Endodermal cell (in vitro differentiated cells): ENCODE results near the gene WHRN. TPM values are rescaled to one million over a fixed set of nuclear protein-coding genes. Genes with fewer than 3 reads are reported as not detected.

Experiments used
- DNase-seq: peaks from one replicate; pipeline ENCODE4 v3.0.0-alpha.2; 2017
- H3K27ac ChIP-seq: 2 replicates; pipeline ENCODE4 v1.5.1; 2013; ENCODE audit warnings: mild to moderate bottlenecking, low read depth, low read length, moderate library complexity
- H3K27me3 ChIP-seq: 2 replicates; pipeline ENCODE4 v1.6.1; 2013; ENCODE audit warnings: mild to moderate bottlenecking, low read length, moderate library complexity; ENCODE audit not compliant: insufficient read depth, control insufficient read depth, poor library complexity, severe bottlenecking
- H3K36me3 ChIP-seq: 2 replicates; pipeline ENCODE4 v1.7.0; 2013; ENCODE audit warnings: mild to moderate bottlenecking, low read length, moderate library complexity; ENCODE audit not compliant: control insufficient read depth, insufficient read depth
- H3K4me1 ChIP-seq: one replicate; pipeline ENCODE4 v1.7.0; 2013; ENCODE audit warnings: low read length; ENCODE audit not compliant: control insufficient read depth, insufficient read depth
- H3K4me3 ChIP-seq: 2 replicates; pipeline ENCODE4 v1.5.1; 2013; ENCODE audit warnings: mild to moderate bottlenecking, low read length, moderate library complexity
- H3K9ac ChIP-seq: 2 replicates; pipeline ENCODE4 v1.6.1; 2013; ENCODE audit warnings: mild to moderate bottlenecking, low read length, moderate library complexity; ENCODE audit not compliant: poor library complexity, severe bottlenecking; ENCODE audit errors: extremely low read depth
- H3K9me3 ChIP-seq: 2 replicates; pipeline ENCODE4 v1.6.1; 2013; ENCODE audit warnings: mild to moderate bottlenecking, low read length, moderate library complexity; ENCODE audit not compliant: control insufficient read depth
- H3K27ac Mint-ChIP-seq: 2 replicates; pipeline ENCODE4 v1.8.0; 2020; ENCODE audit warnings: mixed read lengths
- H3K27me3 Mint-ChIP-seq: 2 replicates; pipeline ENCODE4 v1.8.0; 2021; ENCODE audit warnings: mild to moderate bottlenecking, mixed read lengths; ENCODE audit not compliant: insufficient read depth
- H3K36me3 Mint-ChIP-seq: 2 replicates; pipeline ENCODE4 v1.8.0; 2020; ENCODE audit warnings: low read depth, mixed read lengths
- H3K4me1 Mint-ChIP-seq: 2 replicates; pipeline ENCODE4 v1.8.0; 2020; ENCODE audit warnings: mixed read lengths
- H3K4me3 Mint-ChIP-seq: 2 replicates; pipeline ENCODE4 v1.8.0; 2020; ENCODE audit warnings: mild to moderate bottlenecking, moderate library complexity, mixed read lengths
- H3K9me3 Mint-ChIP-seq: 2 replicates; pipeline ENCODE4 v1.8.0; 2020; ENCODE audit warnings: mild to moderate bottlenecking, mixed read lengths
- WGBS, 2 experiments: methylation state at CpG; one replicate each; pipeline versions ENCODE4 v1.1.5 to v1.1.7; 2013; ENCODE audit warnings: missing lambda C conversion rate in 2 of 2, mixed read lengths in 1 of 2; ENCODE audit not compliant: insufficient coverage in 1 of 2, insufficient read length in 1 of 2; 5-methylcytosine and 5-hydroxymethylcytosine counted together
- total RNA-seq, 2 donors: library from RNA; stranded (reverse); fragmentation: NEBNext Ultra II Directional in 1 of 2; extraction: Animal tissue kit (Norgen Biotek cat#: 25700) in 1 of 2; gene quantifications; 2 replicates in 1 of 2; 3 replicates in 1 of 2; pipeline ENCODE4 v1.2.1, GENCODE V29; 2021
- TF ChIP-seq, protein P1 (sequence below): fragments of 200-600 bp; sonication (generic); conservative IDR thresholded peaks from 2 replicates; pipeline ENCODE4 v1.5.0; 2021; ENCODE audit warnings: antibody characterized with exemption, mild to moderate bottlenecking

The WHRN gene
- total RNA-seq, 2 donors from 2014 or later: 7.0 to 12.8 TPM

DNA sequence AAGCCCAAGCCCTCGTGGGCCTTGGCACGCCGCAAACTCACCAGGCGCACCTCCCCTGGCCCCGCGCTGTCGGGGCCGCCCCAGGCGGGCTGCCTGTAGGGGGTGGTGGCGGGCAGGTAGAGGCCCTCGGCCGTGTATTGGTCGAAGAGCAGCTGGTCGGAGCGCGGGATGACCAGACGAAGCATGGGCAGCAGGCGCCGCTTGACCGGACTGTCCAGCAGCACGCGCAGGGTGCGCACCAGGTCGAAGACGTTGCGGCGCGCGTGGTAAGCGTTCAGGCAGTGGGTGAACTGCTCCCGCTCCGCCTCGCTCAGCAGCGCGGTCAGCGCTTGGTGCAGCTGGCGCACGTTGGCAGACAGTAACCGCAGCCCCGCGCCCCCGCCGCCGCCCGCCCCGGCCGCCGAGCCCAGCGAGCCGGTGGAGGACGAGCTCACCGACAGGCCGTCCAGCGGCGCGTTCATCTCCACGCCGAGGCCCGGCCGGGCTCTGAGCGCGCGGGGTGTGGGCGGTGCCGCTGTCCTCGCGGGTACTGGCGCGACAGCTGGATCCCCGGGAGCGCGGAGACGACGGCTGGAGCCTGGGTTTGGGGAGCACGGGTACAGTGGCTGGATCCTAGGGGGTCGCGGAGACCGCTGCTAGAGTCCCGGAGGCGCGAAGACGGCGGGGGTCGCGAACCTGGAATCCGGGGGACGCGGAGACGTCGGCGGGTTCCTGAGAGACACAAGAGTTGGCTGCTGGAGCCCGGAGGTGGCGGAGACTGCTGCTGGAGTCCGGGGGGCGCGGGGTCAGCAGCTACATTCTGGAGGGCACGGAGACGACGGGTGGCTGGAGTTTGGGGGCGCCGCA is 709 bp downstream of the WHRN start:
- H3K4me1 Mint-ChIP-seq: peaks cover 35% of the 10 kb centered on the region
- H3K27me3 Mint-ChIP-seq: peaks cover 25% of the 10 kb centered on the region
- WGBS, 2 experiments: 6 to 9% methylated on average over 56 to 101 of the region's 101 CpGs
- H3K27ac Mint-ChIP-seq: no peak overlapping the region
- DNase-seq: peak; percentile 88
- Histone ChIP-seq H3K27me3 (peaks cover 7% of the 10 kb centered on the region), H3K9ac (peak overlapping the region; percentile 59), H3K36me3 (no peaks in the 10 kb centered on the region), H3K9me3 (no peaks in the 10 kb centered on the region), H3K4me1 (peaks cover 11% of the 10 kb centered on the region), H3K27ac (no peak overlapping the region), H3K4me3 (peak overlapping the region; percentile 89)
- no peaks in the 10 kb centered on the region for H3K36me3 Mint-ChIP-seq
- H3K4me3 Mint-ChIP-seq: peak overlapping the region; percentile 75
- TF ChIP-seq, protein P1, sequence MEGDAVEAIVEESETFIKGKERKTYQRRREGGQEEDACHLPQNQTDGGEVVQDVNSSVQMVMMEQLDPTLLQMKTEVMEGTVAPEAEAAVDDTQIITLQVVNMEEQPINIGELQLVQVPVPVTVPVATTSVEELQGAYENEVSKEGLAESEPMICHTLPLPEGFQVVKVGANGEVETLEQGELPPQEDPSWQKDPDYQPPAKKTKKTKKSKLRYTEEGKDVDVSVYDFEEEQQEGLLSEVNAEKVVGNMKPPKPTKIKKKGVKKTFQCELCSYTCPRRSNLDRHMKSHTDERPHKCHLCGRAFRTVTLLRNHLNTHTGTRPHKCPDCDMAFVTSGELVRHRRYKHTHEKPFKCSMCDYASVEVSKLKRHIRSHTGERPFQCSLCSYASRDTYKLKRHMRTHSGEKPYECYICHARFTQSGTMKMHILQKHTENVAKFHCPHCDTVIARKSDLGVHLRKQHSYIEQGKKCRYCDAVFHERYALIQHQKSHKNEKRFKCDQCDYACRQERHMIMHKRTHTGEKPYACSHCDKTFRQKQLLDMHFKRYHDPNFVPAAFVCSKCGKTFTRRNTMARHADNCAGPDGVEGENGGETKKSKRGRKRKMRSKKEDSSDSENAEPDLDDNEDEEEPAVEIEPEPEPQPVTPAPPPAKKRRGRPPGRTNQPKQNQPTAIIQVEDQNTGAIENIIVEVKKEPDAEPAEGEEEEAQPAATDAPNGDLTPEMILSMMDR: peak; percentile 81
- no peaks in the 10 kb centered on the region for H3K9me3 Mint-ChIP-seq

GRCh38 chr9:114503522-114504340 is 1.5 kb downstream of the WHRN start:
- TF ChIP-seq, protein P1: no peak
- no peak overlapping the region for H3K27ac Mint-ChIP-seq
- peaks cover 43% of the 10 kb centered on the region for H3K4me1 Mint-ChIP-seq
- Histone ChIP-seq H3K27me3 (peaks cover 5% of the 10 kb centered on the region), H3K36me3 (no peaks in the 10 kb centered on the region), H3K4me3 (peak overlapping the region; percentile 89), H3K9me3 (no peaks in the 10 kb centered on the region), H3K27ac (no peak overlapping the region), H3K9ac (no peak overlapping the region), H3K4me1 (peaks cover 13% of the 10 kb centered on the region)
- no peak for DNase-seq
- WGBS, 2 experiments: 78% methylated on average over 11 to 18 of the region's 18 CpGs
- peak overlapping the region; percentile 75 for H3K4me3 Mint-ChIP-seq
- H3K36me3 Mint-ChIP-seq: no peaks in the 10 kb centered on the region
- no peaks in the 10 kb centered on the region for H3K9me3 Mint-ChIP-seq
- peaks cover 18% of the 10 kb centered on the region for H3K27me3 Mint-ChIP-seq

DNA sequence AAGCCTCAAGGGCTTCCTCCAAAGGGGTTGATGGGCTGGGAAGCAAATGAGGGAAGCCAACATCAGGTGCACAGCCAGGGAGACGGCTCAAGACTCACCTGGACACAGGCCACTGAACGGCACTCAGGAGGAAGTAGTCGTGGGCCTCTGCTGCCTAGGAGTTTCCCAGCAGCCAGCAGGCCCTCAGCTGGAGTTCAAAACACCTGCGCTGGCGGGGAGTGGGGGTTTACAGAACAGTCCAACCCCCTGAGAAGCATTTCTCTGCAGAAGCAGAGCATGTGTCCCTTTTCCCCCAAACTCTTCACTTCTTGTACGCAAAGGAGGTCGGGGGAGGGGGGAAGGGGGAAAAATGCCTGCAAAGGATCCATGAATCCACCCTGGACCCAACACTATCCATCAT is 2.3 kb downstream of the WHRN start:
- Mint-ChIP-seq H3K4me3 (no peak overlapping the region), H3K27ac (peak overlapping the region; percentile 87), H3K36me3 (no peaks in the 10 kb centered on the region), H3K9me3 (no peaks in the 10 kb centered on the region), H3K4me1 (peaks cover 40% of the 10 kb centered on the region), H3K27me3 (peaks cover 13% of the 10 kb centered on the region)
- WGBS, 2 experiments: 50 to 85% methylated on average over 2 to 5 of the region's 7 CpGs
- Histone ChIP-seq H3K4me3 (peak overlapping the region; percentile 89), H3K4me1 (peaks cover 13% of the 10 kb centered on the region), H3K27me3 (no peaks in the 10 kb centered on the region), H3K9ac (no peak overlapping the region), H3K9me3 (no peaks in the 10 kb centered on the region), H3K27ac (peak overlapping the region; percentile 48), H3K36me3 (no peaks in the 10 kb centered on the region)
- DNase-seq: no peak
- TF ChIP-seq, protein P1: no peak
